ENCODE results near the gene KCNQ1.

KCNQ1 gene

GRCh38 chr11:2777386-2777785 is 332.6 kb downstream of the KCNQ1 start:
- no peak for DNase-seq (ENCODE audit: low read depth, low spot score)

GRCh38 chr11:2777871-2778629 is 333.2 kb downstream of the KCNQ1 start:
- no peak for DNase-seq (ENCODE audit: low read depth, low spot score)

- no peak for DNase-seq (ENCODE audit: low read depth, low spot score)
Observed at GRCh38 chr11:2778630-2779498, 334.1 kb downstream of the KCNQ1 start.

- DNase-seq (ENCODE audit: low read depth, low spot score): no peak
Observed at GRCh38 chr11:2779499-2779980, 334.7 kb downstream of the KCNQ1 start.

DNA sequence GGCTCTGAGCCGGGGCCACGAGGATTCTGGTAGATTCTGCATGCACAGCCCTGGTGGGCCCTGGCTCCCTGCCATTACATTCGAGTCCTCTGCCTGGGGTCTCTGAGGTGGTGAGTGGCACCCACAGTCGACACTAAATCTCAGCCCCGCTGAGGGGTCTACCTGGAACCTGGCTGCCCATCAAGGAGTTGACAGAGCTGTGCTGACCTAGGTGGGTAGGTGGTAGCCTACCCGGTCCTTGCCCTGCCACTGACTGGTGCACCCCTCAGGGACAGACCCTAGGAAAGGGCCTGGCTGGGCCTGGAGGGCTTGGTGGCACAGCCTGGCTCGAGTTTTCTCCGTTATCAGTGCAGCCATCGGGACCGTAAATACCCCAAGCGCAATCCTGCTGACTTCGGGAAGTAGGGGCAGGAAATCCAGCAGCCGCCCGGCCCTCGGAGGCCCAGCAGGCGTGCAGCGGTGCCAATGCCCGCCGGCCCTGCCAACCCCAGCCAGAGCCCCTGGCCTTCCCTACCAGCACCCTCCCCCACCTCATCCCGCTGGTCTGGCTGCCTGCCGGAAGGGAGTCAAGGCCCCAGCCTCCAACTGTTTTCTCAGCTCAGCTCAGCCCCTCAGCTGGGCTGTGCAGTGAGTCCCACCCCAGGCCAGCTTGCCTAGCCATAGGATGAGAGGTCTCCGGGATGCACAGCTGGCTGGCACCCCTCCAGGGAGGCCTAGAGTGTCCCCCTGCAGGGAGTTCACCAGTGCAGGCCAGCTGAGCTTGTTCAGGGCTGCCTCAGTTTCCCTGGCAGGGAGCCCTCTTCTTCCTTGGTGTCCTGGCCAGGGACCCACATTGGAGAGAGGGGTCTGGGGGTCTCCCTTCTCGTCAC is 335.4 kb downstream of the KCNQ1 start:
- DNase-seq (ENCODE audit: low read depth, low spot score): no peak

DNA sequence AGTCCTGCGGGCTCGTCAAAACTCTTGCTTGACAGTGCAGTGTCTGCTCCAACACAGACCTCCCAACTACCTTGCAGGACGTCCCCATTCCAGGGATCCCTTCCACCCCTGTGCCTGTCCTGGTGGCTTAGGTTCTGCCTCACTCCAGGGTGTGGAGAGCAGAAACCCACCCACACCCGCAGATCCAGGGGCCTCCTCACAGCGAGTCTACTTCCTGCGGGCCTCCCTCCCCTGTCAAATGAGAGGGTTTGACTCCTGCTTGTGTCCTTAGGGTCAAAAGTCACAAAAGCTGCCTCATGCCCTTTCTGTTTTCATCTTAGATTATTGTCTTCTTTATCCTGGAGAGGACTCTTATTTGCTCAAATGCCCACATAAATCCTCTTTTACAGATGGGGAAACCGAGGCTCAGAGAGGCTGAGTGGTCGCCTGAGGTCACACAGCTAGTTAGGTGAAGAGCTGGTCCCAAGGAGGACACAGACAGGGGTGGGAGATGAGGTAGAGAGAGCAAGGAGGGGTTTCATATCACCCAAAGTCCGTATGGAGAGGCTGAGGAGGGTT is 336.1 kb downstream of the KCNQ1 start:
- no peak for DNase-seq (ENCODE audit: low read depth, low spot score)

DNA sequence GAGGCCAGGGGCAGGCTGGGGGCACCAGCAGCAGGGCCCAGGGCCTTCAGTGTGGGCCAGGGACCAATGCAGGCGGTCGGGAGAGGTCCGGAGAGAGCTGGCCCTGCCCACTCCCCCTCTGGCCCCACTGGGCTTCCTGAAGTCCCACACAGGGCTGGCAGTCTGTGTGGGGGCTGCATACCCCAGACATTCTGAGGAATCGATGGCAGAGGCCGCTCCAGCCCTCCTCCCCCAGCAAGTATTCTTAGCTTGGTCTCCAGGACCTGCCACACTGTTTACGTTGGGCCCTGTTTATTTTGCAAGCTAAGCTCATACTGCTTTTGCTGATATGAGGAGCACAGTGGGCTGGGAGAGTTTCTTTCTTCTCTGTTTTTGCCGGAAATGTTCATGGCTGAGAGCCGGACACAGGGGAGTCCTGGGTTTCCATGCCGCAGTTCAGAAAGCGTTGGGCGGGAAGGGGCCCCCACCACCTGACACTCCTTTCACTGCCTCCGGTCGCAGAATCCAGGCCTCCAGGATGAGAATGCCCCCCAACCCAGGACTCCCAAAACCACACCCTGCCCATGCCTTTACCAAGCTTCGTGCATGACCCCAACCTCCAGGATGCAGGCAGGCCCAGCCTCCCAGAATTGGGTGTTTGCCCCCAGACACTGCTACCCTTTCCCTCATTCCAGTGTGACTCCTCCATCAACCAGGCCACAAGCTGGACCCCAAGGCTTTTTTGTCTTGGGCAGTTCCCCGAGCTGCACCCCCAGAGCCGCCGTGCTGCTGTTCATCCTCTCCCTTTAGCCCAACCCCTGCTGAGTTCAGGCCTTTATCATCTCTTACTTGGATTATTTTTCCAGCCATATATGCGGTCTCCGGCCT is 336.8 kb downstream of the KCNQ1 start:
- no peak for DNase-seq (ENCODE audit: low read depth, low spot score)

GRCh38 chr11:2782769-2783168 is 338.0 kb downstream of the KCNQ1 start:
- no peak for DNase-seq (ENCODE audit: low read depth, low spot score)

- DNase-seq (ENCODE audit: low read depth, low spot score): no peak
Observed at GRCh38 chr11:2783536-2784082, 338.8 kb downstream of the KCNQ1 start.

DNA sequence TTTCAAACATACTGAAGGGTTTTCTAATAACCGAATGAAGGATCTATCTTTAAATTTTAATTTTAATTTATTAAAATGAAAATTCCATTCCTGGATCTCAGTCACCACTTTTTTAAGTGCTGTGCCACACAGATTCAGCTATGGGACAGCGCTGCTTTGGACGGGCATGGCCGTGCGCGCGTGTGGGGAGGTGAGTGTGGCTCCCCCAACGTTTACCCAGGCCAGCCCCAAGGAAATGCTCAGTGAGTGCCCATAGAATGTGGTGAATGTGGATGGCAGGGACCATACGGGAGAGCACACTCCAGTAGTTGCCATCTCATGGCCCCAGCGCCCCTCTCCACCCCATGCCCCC is 343.0 kb downstream of the KCNQ1 start:
- no peak for DNase-seq (ENCODE audit: low read depth, low spot score)

DNA sequence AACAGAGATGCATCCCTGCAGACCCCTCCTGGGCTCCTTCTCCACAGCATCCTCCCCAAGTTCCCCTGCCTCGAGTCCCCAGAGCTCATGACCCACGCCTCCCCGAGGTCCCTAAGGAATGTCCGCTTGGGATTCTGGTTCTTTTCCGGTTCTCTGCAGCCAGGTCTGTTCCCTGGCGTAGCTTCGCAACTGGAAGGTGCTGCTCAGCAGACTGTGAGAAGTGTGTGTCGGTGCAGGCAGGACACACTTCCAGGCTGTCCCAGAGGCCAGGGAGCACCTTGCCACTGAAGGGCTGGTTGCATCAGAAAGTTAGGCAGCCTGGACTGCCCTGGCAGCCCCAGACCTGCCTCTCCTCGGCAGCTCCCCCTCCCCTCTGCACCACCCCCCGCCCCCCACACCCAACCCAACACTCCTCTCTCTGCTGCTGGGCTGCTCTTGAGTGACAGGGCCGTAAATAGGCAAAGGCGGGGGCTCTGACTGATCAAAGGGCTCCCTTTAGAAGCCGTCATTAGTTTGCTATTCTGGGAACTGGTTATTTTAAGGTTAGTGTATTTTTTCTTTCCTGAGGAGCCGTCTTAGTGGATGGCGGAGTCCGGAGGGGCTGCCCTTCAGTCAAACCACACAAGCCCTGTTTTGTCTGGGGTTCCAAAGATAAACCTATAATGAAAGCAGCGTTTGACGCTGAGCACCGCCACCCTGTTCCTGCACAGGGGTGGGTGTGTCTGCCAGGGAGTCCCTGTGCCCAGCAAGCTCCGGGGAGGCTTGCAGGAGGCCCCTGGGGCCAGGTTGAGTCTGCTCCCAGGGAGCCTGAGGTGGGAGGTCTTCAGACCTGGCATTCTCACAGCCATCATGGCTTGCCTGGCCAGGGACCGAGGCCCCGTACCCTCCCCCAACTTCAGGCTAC is 343.6 kb downstream of the KCNQ1 start:
- DNase-seq (ENCODE audit: low read depth, low spot score): no peak

DNA sequence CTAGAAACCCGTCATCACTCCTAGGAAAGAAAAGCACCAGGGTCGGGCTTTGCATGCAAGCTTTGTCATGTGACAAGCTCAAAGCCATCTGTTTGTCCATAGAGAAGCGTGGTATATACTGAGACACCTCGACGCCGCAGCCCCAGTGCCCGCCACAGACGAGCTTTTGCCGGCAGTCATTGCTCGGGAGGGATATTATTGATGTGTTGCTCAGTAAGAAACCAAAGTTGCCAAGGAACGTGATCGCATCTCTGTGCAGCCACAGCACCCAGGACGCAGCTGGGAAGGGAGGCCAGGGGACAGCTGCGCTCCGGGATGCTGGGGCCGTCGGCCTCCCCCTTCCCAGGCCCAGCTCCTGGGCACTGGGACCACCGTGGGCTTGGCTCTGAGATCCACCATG is 344.5 kb downstream of the KCNQ1 start:
- DNase-seq (ENCODE audit: low read depth, low spot score): no peak

DNA sequence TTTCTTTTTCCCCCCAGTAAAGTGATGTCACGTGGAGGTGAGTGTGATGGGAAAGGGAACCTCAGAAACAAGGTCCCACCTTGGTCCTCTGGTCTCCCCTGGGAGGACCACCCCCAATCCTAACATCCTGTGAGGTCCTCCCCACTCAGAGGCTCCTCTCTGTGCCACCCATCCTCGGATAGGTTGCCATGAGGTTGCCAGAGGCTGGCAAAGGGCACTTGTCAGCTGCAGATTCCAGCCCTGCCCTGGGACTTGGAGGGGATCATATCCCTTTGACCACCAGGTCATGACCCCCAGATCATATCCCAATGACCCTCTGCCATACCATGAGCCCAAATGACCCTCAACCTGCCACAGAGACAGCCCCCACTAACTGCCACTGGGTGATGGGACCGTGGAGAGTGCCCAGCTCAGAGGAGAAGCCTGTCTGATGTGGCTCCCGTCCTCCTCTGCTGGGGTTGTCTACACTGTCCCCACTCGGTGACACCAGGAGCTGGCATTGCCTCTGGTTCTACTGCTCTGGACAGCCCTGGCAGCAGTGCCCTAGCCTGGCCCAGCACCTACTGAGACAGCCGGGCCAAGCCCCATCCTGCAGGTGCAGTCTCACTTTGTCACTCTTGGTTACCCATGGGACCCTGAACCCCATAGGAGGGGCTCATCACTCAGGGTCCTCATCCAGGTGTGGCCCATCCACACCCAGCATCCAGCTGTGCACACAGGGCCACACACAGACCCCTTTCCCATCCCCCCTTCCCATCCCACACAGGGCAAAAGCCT is 345.2 kb downstream of the KCNQ1 start:
- no peak for DNase-seq (ENCODE audit: low read depth, low spot score)

GRCh38 chr11:2790568-2790921 is 345.7 kb downstream of the KCNQ1 start:
- DNase-seq (ENCODE audit: low read depth, low spot score): no peak

- DNase-seq (ENCODE audit: low read depth, low spot score): no peak
Observed at GRCh38 chr11:2791139-2791520, 346.3 kb downstream of the KCNQ1 start.

GRCh38 chr11:2791521-2792380 is 346.9 kb downstream of the KCNQ1 start:
- DNase-seq (ENCODE audit: low read depth, low spot score): no peak

DNA sequence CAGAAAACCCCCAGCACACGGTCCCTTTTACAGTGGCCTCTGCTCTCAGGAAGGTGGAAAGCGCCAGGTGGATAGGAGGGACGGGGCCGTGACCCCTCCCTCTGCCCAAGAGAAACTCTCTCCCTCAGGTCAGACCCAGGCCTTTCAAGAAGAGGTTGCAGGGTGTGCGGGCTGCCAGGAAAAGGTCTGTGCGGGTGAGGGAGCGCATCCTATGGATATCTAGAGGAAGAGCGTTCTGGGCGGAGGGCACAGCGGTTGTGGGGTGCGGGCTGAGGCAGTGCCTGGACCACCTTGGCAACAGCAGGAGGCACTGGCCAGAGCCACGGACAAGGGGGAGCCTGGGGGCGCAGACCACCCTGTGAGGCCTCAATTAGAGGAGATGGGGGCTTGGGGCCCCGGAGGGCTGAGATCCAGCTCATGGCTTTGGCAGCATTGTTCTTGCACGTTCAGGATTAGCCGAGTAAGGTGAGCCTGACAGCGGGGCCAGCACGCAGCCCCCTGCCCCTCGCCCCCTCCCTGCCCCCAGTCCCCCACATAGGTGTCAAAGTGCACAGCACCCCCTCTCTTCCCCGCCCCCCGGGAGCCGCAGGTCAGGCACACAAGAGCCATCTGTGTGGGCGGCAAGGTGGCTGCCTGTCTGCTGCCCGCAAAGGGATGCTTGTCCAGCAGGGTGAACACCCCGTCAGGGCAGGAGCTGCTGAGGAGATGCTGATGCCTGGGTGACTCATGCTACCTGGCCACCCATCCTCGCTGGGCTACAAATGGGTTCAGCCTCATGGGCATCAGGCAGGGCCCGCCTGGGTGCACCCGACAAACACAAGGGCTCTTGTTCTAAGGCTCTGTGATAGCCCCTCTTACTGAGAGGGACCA is 347.8 kb downstream of the KCNQ1 start:
- DNase-seq (ENCODE audit: low read depth, low spot score): no peak

Data from activated naive CD8-positive, alpha-beta T cell treated with anti-CD3 and anti-CD28 coated beads, Interleukin-2, amount 50 U/mL, for 16 hours (primary cell).